Hematopoietic multipotent progenitor cell (in vitro differentiated cells): ENCODE results near the gene CEBPA. TPM values are rescaled to one million over a fixed set of nuclear protein-coding genes. Genes with fewer than 3 reads are reported as not detected.
"Not testable (repeated sequence)": the region's sequence is repeated elsewhere in the genome, so short reads cannot be mapped to it uniquely, and the experiment has no call there.

ENCODE experiments used
- DNase-seq, 3 donors: peaks; one replicate each; pipeline ENCODE4 v3.0.0-alpha.2; 2011 to 2015; ENCODE audit warnings: low read depth in 2 of 3, low spot score in 2 of 3
- total RNA-seq: library from RNA; depleted of rRNA; stranded (reverse); fragments of >200 nt; gene quantifications from one replicate; pipeline ENCODE4 v1.2.3, GENCODE V29; 2012

The CEBPA gene
- total RNA-seq, 1 donor, result 39.0 TPM

DNA sequence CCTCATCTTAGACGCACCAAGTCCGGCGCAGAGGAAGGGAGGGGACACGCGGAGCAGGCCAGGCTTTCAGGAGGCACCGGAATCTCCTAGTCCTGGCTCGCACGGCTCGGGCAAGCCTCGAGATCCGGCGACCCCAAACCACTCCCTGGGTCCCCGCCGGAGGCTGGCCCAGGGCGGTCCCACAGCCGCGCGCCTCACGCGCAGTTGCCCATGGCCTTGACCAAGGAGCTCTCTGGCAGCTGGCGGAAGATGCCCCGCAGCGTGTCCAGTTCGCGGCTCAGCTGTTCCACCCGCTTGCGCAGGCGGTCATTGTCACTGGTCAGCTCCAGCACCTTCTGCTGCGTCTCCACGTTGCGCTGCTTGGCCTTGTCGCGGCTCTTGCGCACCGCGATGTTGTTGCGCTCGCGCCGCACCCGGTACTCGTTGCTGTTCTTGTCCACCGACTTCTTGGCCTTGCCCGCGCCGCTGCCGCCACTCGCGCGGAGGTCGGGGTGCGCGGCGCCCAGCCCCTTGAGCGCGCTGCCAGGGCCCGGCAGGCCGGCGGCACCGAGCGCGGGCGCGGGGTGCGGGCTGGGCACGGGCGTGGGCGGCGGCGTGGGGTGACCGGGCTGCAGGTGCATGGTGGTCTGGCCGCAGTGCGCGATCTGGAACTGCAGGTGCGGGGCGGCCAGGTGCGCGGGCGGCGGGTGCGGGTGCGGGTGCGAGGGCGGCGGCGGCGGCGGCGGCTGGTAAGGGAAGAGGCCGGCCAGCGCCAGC, 1.0 kb downstream of the CEBPA start:
- DNase-seq, result no peak

DNA sequence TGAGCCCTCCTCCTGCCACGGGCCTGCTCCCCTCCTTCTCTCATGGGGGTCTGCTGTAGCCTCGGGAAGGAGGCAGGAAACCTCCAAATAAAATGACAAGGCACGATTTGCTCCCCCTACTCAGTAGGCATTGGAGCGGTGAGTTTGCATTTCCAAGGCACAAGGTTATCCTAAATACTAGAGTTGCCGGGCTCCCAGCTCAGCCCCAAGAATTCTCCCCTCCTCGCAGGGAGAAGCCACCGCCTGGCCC, 1.5 kb downstream of the CEBPA start:
- no peak for DNase-seq

DNA sequence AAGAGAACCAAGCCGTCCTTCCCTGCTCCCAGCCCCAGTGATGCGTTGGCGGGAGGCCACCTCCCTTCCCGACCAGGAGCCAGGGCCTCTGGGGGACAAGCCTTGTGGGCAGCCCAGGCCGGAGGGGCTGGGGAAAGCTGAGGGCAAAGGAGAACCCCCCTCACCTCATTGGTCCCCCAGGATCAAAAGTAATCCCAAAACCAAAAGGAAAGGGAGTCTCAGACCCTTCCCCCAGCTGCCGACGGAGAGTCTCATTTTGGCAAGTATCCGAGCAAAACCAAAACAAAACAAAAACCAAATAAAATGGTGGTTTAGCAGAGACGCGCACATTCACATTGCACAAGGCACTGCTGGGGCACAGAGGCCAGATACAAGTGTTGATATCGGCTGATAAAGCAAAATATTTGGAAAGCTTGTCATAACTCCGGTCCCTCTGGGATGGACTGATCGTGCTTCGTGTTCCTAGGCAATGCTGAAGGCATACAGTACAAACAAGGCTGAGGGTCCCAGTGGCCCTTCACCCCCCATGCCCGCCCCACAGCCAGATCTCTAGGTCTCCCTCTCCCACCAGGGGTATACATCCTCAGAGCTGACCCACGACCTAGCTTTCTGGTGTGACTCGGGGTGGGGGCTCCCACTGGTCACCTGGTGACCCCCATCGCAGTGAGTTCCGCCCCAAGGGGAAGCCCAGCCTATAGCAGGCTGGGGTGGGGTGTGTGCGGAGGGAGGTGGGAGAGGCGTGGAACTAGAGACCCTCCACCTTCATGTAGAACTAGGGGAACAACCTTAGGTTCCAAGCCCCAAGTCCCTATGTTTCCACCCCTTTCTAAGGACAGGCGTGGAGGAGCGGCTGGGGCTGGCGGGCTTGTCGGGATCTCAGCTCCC, 2.1 kb downstream of the CEBPA start:
- no peak for DNase-seq

DNA sequence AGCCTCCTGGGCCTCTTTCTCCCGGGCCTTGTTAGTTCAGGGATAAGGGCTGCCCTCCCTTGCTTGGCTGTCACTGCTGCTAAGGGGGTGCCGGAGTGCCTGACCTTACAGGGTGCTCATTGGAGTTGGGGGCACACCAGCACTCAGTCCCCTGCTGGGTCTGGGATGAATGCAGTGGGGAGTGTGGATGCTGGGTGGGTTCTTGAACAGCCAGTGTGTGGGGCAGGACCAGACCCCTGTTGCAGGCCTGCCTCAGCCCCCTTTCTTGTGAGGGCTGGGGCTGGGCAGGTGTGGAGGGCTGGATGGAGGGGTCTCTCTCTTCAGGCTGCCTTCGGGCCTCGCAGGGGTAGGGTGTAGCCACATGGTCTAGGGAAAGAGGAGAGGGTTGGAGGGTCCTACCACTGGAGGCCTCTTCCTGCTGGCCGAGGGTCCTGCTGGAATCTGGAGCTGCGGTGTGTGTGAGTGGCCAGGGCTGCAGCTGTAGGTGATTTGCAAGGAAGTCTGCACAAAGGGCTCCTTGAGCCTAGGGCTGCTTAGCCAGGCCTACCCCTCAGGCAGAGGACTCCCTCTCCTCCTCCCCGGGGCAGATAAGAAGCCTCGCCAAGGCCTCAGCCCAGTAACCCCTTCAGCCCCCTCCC, 3.2 kb downstream of the CEBPA start:
- DNase-seq, result no peak

DNA sequence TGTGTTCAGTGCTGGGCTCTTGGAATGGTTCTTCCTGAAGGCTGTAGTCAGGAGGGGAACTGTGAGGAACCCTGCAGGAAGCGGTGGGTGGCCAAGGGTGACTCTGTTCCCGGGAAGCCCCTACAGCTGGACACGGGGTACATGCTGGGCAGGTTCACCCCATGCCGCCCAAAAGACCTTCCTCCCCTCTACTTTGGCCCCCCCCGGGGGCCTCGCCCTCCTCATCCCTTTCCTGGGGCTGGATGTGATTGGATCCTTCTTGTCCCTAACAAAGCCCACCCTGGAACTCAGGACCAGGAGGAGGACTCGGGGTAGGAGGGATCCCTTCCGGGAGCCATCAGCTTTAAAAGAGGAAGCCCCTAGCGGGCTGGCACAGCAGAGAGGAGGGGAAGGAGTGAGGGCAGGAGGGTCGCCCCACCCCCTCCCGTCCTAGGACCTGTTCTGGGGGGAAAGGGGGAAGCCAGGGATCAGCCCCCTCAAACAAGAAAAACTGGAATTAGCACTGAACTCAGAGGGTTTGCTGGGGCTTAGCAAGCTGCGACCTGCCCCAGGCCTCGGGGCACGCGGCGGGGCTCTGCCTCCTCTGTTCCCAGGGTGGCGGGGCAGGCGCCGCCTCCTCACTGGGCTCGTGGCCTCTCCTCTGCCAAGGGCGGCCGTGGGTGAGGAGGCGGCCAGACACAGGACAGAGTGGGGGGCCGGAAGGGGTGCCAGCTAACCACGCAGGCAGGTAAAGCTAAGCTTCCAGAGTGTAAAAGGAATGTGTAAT, 4.0 kb downstream of the CEBPA start:
- no peak for DNase-seq

DNA sequence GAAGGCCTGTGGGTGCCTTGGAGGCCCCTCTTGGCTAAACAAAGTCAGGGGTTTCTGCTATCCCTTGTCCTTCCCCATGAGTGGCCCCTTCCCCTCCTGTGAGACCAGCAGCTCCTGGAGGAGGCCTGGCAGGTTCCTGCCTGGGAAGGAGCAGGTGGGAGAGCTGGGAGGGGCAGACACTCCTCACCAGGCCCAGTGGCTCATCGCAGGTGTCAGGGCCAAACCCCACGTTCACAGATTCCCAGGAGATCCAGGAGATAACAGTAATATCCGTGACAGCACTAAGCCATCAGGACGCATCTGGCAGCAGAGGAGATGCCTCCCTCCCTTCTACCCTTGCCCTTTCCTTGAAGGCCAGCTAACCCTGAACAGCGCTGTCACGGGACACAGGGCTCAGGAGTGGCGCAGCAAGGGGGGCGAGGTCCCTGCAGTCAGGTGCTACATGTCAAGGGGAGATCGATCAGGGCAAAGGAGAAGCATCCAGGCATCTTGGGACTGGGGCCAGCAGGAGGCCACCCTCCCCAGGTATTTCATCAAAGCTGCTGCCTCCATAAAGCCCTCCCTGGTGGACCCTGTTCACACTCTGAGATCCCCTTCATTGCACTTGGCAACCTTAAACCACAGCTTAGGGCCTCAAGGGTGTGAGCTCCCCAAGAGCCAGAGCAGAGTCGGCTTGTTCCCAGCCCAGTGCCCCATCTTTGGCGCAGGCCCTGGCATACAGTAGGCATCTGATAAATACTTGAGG, 4.8 kb downstream of the CEBPA start:
- no peak for DNase-seq

DNA sequence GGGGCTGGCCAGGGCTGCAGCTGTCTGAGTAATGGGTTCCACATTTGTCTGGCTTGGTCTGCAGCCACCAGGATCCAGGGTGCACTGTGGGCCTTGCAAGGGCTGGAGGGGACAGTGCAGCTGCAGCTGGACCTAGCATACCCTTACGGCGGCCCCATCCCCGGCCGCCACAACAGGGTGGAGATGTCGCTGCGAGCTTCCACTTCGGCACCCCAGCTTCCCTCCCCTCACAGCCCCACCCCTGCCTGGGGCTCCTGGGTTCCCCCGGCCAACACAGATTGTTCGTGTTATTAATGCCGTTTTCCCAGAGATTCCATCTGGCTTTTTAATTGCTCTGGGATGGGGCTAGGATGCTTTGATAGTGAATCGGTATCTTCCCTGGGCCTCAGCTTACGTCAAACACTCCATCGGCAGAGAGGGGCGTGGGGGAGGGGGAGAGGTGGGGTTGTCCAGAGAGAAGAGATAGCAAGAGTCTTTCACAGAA, 5.8 kb downstream of the CEBPA start:
- no peak for DNase-seq

DNA sequence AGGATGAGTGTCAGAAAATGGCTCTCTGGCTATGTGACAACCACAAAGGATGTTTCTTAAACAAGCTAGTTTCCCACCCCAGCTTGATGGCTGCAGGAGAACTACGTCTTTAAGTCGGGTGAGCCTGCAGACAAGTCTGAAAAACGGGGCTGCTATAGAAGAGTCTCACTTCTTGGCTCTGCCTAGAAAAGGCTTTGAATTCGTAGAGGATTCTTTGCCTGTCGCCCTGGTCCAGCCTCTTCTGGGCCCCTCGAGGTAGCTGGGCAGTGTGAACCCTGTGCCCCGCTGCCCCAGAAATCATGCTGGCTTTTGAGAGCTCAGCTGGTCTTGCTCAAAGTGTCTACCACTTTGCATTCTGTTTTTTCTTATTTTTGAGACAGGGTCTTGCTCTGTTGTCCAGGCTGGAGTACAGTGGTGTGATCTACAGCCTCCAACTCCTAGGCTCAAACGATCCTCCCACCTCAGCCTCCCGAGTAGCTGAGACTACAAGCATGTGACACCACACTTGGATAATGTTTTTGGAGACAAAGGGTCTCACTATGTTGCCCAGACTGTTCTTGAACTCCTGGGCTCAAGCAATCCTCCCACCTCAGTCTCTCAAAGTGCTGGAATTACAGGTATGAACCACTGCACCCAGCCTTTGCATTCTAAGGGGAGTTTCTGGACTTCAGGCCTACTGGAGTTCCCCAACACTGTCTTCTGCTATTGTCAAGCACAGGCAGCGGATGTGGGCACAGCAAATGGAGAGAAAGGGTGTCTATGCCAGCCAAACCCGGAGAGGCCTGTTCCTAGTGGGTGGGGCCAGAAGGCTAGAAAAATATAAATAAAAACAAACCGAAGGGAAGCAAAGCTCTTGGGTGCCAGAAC, 6.5 kb downstream of the CEBPA start:
- DNase-seq, result no peak

DNA sequence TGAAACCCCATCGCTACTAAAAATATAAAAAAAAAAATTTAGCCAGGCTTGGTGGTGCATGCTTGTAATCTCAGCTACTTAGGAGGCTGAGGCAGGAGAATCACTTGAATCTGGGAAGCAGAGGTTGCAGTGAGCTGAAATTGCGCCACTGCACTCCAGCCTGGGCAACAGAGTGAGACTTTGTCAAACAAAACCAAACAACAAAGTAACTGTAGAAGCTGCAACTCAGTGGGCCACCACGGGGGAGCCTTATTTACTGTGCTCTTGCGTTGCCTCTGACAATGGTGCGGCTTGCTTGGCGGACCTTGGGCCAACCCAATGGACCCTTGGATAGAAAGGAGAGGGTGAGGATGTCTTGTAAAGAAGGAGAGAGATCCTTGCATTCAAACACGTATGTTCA, 7.3 kb downstream of the CEBPA start:
- not testable (repeated sequence) for DNase-seq

DNA sequence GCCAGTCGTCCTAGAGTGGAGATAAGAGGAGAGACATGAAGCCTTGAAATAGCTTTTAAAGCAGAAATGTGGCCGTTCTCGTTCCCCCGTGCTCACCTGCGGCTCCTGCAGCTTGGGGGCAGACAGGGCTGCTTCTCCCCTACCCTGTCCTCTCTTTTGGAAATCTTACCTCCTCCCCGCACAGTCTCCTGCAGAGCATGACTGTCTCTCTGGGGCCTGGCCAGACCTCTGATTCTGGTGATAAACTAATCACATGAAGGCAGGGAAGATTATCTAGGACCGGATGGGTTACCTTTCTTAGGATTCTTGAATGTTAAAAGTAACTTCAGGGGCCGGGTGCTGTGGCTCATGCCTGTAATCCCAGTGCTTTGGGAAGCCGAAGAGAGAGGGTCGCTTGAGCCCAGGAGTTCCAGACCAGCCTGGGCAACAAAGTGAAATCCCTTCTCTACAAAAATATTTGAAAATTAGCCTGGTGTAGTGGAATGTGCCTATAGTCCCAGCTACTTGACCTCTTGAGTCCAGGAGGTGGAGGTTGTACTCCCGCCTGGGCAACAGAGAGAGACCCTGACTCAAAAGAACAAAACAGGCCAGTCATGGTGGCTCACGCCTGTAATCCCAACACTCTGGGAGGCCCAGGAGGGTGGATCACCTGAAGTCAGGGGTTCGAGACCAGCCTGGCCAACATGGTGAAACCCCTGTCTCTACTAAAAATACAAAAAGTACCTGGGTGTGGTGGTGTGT, 8.1 kb downstream of the CEBPA start:
- DNase-seq, result no peak

DNA sequence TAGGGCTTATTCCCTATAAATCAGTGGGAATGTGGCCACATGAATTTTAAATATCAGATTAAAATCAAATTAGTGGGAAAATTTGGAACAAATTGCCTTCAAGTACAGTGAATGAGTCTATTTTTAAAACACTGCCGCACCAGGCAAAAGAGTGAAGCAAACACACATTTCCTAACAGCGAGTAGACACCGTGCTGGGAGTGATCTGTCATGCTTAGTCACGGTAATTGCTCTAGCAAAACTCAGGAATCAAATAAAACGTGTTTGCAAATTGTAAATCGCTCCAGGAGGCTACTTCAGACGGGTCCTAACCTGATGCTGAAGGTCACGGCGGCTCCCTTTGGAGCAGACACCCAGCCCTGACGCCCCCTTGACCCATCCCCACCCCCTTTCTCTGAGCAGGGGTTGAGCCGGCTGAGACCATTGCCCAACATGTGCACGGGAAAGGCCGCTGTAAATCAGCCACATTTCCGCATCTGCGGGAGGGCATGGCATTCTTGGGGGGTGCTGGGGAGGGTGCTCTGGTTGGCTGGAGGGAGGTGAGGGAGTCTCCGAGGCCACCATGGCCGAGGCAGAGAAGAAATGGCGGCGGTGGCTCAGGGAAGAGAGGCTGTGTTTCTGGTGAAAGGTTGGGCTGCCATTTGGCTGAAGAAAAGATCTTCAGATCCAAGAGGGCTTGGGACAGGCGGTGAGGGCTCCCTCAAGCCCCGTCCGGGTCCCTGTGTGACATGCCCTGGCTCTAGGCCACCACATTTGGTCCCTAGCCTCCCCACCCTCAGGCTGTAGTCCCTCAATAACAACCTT, 8.9 kb downstream of the CEBPA start:
- DNase-seq, result peak in 2 of 3 donors; percentile 65 to 78

DNA sequence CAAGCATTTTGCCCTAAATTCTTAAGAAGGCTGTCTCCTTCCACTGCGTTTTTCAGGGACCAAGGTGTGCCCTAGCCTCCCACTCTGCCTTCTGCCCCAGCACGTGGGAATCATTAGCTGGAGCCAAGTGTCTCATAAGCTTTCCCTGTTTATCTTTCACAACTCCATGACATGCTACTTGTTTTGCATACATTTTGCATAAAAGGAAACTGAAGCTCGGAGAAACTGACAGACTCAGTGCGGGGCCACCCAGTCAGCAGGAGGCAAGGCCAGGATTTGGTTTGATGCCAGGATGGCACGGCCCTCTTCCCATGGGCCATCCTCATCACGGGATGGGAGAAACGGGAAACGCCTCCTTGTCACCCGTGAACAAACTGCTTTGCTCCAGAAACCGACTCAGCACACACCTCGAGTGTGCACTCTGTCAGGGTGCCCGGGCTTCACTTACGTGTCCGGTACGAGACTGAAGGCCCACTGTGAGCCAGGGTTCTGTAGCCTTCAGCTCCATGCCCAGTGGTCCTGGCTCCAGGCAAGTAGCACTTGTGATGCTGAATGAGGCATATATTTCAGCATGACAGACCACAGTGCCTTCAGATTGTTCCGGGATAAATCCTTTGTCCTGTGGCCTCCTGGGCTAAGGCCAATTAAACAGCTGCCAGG, 9.6 kb downstream of the CEBPA start:
- no peak for DNase-seq

DNA sequence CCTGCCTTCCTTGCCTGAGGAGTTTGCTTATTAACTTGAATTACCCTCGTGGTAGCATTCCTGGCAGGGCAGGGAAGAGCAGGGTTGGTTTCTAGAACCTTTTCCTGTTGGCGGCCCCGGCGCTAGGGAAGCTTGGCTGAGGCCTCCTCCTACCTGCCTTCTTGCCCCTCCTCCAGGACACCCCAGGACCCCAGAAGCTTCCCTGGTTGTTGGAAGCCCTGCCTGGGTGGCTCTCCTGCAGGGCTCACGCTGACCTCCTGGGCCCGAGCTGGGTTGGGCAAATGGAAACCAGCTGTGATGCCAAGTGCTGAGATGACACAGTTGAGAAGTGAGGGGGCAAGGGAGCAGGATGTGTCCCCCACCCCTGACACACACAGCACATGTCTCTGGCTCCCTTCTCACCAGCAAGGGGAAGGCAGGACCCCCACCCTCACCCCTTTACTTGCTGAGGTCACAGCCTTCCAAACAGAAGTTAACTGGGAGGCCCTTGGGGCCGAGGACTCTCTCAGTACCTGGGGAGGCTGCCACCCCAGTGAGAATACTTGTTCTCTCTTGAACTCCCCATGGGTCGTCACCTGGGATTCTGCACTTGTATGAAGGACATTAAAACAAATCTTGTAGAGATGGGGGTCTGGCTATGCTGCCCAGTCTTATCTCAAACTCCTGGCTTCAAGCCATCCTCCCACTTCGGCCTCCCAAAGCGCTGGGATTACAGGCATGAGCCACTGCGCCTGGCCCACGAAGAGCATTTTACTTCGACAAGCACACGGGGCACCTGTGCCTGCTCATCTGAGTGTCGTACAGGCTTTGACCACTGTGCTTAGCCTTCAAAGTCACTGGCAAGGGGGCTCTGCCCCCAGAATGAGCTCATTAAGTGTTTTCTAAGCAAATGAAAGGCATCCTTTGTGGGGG, 10.5 kb downstream of the CEBPA start:
- no peak for DNase-seq

DNA sequence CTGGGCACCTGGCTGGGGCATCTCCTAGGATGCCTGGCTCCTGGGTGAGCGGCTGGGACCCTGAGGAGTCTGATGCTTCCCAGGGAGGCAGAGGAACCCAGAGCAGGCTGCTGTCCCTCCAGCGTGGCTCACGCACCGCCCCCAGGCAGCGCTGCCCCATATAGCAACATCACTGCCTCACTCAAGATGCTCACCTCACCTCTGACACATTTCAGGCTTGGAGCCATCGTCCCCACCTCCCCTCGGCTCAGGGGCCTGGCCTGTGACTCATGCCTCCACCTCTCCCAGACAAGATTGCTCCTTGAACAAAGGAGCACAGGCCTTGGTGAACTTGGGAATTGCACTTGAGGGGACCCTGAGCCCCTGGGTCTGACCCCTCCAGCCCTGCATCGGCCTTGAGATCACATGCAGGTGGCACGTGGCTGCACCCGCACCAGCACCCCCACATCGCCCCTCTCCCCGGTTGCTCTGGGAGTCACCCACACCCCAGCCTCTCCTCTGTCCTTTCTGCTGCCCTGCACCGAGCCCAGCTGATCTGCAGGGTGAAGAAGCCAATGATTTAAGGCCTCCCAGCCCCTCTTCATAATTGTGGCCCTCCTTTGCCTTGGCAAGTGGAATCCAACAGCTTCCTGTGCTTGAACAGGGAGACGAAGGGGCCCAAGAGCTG, 11.2 kb downstream of the CEBPA start:
- no peak for DNase-seq

DNA sequence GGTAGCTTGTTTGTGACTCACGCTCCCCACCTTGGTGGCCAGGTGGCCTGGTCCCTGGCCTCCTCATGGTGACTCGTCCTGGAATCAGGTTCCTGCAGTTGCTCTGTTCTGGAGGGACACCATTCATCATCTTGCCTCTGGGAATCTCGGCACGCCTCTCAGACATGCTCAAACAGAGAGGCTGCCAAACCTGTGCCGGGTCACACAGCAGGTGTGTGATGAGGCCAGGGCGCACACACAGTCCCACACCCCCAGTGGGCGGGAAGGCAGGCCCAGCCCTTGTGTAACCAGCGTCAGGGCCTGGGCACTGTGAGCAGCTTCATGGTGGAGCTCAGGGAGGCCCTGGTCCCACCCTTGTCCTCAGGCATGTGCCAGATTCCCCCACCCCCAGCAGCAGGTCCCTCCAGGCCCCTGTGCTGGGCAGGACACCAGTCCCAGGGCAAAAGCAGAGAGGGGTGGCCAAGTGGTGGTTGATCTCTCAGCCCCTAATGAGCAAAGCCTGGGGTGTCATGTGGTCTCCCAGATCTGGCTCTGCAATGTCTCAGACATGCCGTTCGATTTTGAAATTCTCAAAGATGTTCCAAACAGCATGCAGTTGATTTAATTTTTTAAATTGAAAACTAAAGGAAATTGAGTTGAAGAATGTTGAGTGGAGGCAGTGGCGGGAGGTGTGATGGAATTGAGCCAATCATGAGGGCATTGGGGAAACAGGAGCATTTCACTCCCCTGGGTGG, 12.1 kb downstream of the CEBPA start:
- DNase-seq, result no peak
